Activated CD4-positive, alpha-beta T cell treated with anti-CD3 and anti-CD28 coated beads, Interleukin-2, amount 50 U/mL, for 16 hours (primary cell): ENCODE results near the gene PLXNA4.

ENCODE experiments used
- DNase-seq: peaks from one replicate; pipeline ENCODE4 v3.0.0-alpha.2; 2020

The PLXNA4 gene

DNA sequence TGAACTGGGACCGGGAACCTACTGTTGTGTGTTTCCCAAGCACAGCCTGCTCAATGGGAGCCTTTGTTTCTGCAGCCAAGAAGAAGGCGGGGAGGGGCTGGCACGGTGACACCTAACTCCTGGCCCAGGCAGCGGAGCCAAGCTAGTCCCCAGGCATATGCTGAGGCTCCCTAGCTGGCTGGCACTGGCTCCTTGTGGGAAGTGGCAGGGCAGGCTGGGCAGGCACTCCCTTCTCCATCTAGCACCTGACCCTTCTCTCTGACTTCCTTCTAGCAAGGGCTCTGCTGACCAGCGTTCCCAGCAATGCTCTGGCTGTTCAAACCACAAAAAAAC lies 325.0 kb downstream of the PLXNA4 start:
- no peak for DNase-seq

DNA sequence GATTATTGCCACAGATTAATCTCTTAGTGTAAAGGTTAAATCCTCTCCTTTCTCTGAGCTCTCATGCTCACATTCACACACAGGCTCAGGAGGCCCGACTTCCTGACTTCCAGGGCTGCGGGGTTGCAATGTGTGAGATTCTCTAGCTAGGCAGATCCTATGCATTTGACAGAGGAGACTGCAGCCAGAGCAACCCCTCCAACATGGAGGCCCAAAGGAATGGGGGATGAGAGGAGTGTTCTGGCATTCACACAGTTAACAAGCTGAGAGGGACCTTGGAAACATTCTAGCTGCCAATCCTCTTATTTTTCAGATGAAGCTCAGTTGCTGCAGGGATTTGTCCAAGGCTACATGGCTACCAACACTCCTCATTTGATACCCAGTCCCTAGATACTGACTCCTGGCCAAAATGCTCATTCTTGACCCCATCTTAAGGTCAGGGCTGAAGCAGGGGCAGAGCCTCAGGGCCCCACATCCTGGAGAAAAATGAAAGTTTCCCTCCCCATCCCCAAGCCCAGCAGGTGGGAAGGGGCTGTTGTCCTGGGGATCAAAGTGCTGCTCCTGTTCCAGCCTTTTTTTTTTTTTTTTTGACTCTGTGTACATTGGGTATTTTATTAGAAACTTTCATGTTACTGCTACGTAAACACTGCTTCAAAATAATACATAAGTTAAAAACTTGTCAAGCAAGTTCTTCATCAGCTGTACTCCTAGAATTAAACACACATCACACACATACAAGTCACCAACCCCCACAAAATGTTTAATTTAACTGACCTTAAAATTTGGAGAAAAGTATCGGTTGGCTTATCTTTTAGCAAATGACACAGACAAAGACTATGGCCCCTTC lies 325.6 kb downstream of the PLXNA4 start:
- DNase-seq, result no peak

DNA sequence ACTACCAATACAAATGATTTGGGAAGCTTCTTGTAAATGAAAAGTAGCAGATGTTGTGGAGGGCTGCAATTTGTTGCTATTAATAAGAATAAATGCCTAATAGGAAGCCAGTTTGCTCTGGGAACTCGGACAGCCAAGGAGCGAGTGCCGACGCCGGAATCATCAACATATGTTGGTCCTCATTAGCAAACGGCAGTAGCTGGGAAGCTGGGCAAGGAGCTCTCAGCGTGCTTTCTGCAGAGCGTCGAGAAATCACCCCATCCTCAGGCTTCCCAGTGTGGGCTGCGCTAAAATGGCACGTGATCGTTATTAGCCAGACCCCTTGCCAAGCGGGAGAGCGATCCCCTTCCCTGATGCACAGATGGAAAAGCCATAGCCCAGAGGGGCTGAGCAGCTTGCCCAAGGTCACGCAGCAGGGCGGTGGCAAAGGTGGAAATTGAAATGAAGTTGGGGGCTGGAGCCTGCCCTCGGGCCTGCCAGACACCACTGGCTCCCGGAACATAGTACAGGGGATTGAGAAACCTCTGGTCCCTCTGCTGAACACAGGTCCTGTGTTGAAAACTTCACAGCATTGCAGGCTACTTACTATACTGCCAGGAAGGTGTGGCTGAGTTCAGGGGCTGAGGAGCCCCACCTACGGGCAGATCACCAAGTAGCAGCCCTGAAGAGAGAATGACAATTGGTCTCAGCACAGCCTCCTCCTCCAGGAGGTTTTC lies 326.9 kb downstream of the PLXNA4 start:
- DNase-seq, result no peak

DNA sequence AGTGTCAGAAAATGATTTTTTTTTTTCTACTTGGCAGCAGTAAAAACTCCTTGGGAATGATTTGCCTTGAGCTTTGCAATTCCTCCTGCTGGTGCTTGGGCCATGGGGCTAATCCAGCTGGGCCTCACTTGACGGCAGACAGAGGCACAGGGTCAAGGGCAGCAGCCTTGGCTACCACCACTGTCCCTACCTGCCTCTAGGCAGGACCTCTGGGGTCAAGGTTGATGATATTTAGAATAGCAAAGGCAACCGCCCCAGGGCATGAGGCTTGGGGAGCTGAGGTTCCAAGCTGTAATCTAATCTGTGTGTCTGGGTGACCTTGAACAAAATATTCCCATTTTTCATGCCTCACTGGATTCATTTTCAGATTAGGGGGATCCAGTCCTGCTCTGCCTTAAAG lies 327.4 kb downstream of the PLXNA4 start:
- DNase-seq, result no peak

DNA sequence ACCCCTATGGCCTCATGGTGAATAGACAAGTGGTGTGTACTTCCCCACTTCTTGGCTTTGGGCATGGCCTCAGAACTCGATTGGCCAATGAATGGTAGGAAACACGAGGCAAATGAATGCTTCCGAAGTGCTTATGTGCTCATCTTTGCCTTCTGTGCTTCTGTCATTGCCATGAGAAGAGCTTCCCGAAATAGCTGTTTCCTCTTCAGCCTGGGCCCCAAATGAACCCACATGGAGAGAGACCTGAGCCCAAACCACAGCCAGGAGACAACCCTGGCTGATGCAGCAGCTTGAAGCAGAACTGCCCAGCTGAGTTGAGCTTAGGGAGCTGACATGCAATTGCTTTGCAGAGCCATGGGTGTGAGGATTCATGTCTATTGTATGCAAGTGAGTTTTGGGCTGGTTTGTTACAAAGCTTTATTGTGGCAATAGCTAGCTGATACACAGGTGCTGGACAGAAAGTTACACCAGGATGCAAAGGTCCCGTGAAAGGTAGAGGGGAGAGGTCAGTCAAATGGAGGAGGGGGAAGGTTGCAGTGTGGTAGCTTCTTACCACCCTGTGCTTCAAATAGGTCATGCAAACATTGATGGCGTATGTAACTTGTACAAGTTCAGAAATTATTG lies 328.2 kb downstream of the PLXNA4 start:
- no peak for DNase-seq

DNA sequence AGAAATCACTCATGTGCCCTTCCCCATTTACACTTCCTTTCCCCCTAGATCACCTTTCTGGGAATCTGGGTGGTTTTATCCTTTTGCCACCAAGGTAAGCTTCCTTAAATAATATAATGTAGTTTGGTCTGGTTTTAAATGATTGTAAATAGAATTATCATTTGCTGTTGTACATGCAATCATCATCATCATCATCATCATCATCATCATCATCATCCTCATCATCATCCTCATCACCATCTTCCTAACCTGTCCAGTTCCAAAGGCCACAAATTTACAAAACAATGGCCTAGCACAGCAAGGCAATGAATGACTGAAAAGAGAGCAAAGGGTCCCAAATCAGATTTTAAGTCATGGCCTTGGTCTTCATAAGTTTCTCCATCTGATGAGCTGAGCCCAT lies 329.7 kb downstream of the PLXNA4 start:
- DNase-seq, result no peak

DNA sequence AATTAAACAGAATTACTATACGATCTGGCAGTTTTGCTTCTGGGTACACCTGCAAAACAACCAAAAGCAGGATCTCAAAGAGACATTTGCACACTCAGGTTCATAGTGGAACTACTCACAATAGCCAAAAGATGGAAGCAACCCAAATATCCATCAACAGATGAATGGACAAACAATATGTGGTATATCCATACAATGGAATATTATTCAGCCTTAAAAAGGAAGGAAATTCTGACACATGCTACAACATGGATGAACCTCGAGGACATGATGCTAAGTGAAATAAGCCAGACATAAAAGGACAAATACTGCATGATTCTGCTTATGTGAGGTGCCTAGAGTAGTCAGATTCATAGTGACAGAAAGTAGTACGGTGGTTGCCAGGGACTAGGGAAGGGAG lies 330.7 kb downstream of the PLXNA4 start:
- no peak for DNase-seq

DNA sequence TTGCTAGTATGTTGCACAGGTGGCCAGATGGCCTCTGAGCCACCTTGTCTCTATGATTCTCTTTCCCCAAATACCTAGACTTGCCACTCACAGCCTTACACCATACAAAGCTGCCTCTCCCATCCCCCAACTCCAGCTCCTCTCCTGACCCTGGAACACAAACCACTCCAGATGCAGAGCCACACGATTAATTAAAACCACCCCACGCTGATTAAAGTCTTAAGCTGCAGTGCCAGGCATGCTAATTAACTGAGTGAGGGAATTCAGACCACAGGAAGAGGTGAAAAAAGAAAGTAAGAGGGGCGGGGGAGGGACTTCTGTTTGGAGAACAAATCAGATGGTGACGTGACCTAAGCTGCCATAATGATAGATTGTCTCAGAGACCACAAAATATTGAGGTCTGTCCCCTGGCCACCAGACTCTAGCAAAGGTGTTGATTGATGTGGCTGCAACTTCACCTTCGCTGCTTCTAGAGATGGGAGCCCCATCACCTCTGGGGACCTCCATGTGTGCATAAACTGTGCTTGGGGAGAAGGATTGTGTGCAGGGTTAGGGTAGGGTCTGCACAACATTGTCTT lies 331.3 kb downstream of the PLXNA4 start:
- DNase-seq, result no peak

DNA sequence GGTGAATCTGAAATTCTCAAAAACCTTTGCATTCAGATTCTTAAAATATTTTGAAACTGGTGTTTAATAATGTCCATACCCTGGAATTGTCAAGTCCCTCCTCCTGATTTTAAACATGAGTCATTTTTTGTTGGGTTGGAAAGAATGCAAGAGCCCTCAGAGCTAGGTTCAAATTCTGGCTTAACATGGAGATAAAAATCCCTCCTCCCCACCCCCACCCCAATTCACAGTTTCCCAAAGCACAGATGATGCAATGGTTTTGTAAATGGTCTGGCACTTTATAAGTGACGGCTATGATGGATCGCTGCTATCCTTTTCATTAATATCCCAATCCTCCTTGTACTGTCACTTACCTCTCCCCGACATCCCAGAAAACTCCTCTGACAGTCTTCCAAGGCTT lies 332.8 kb downstream of the PLXNA4 start:
- DNase-seq, result no peak

DNA sequence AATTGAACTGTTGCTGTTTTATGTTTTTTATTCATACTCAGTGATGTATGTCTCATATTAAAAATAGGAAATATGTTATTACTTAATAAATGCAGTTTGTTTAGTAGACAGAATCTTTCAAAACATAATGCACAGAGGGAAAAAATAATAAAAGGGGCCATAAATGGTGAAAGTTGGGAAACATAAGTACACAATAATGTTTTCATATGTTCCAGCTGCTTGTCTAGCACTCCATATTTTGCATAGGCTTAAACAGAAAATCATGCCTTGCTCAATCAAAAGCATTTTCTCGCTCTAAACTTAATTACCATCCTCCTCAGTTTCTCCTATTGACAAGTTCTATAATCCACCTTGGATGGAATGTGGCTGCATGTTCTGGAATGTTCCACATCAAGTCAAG lies 333.2 kb downstream of the PLXNA4 start:
- no peak for DNase-seq

DNA sequence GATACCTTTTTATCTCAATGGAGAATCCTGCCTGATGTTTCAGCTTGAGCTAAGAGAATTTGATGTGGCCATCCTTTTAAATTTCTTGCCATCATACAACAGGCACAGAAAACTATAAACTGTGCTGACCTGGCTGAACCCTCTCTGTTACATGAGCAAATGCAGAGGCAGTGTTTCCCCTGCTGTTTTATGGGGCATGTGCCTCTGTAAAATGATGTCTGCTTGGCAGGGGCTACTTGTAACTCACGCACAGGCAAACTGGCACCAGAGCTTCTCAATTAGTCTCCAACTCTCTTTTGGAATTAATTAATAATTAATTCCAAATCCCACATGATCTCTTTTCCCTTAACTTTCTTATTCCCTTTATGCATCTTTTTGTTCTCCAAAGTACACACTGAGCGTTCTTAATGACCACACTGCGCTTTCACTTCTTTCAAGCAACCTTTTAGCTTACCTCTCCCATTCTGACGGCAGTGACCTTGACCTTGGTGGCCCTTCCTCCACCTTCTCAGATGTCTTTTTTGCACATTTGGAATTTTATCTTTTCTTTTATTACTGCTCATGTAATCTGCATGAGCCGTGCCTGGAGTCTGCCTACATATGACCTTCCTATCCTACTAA lies 334.0 kb downstream of the PLXNA4 start:
- no peak for DNase-seq

DNA sequence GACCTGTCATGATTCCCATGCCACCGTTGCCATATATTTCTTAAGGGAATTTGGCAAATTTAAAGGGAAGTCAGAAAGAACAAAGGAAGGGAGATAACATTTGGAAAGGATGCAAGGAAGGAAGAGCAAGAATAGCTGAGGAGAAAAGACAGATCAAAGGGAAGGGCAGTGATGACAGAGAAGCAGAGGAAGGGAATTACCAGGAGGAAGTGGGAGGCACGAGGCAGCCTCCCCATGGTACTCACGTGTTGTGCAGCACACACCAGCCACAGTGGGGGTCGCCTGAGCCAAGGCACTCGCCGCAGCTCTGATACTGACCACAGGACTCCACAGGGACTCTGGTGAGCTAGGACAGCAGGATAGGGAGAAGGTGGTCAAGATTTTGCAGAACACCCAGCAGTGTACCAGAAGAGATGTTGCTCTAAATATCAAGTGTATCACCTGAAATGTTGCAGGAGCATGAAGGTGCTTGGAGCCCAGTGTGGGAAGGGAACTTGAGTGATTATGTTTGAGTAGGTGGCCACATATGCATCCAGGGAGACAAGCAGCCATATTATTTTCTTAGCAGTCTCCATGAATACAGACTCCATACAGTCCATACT lies 335.3 kb downstream of the PLXNA4 start:
- no peak for DNase-seq

DNA sequence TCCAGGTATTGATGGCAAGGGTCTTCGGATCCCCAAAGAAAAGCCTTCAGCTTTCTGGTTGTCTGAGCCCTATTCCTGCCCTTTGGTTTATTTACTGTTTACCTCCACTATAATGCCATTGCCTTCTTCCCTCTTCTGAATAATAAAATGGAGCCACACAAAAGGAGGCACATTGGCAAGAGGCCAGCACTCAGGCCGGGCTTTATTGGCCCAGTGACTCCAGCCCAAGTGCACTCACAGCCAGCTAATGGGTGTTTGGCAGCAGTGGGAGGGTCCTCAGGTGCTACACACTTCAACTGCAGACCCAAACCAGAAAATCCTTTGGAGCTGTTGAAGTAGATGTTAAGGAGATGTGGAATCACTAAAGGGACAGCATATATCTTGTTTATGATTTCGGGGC lies 336.0 kb downstream of the PLXNA4 start:
- no peak for DNase-seq

DNA sequence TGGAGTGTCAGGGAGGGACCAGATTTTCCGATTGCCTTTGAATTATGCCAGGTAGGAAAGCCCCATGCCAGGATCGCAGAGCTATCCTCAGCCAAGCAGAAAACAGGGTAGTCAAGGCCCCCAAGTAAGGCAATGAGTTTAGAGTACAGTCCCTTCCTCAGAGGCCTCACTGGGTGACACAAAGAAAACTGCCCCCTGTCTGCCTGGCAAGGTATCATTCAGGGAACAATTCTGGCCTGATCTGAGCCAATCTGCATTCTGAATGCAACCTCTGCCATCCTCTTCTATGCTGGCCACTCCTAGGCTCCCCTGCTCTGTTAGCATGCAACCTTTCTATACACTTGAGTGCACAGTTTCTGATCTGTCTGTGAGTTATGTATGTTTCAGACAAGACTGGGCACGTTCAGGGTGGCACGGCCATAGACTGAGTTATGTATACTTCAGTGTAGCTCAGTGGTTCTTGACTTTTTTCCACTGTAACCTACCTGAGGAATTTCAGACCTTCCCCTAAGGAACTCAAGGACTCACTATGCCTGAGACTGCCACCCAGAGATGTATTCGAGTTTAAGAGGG lies 336.8 kb downstream of the PLXNA4 start:
- no peak for DNase-seq

DNA sequence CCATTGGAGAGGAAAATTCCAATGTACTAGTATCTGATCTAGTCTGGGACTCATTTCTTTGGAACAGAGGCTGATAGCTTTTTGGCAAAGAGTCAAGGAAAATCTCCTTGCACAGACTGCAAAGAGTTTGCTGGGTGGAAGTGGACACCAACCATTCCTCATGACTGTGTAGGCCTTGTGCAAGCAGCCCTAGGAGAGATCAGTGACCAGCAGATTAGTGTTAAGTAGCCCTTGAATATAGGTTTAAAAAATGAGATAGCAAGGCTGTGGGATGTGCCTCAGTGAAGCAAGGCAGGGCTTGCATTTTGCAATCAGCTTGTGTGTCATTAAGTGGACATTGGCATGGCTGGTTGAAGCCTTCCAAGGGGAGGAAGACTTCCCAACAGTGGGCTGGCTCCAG lies 341.6 kb downstream of the PLXNA4 start:
- DNase-seq, result no peak

DNA sequence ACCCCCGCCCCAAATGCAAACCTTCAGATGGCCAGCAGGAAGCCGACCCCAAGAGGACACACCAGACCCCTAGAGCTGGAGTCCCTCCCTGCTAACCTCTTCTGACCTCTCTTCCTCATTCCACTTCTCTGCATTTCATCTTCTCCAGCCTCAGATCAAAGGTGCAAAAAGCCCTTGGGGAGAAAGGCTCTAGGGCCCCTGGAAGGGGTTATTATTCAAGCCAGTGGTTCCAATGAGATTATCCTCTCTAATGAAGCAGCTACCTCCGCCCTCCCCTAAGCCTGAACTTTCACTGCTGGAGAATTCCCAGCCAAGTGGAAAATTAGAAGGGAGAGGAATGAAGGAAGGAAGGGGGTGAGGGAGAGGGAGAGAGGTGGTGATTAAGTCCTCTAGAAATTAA lies 343.9 kb downstream of the PLXNA4 start:
- no peak for DNase-seq

DNA sequence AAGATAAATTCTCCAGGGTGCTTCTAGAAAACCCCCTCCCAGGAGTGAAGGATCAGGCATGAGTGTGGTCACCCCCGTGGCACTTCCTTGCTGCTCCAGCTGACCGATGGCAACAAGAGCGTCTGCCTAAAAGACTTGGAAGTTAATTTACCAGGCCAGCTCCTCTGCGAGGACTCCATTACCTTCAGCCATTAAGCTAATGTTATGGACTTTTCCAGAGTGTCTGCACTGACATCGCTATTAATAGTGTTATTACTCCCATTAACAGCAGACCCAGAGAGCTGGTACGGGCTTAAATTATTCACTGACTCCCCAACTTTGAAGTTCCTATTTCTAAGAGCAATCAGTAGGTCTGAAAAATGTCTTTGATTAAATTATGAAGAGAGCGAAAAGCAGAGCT lies 345.8 kb downstream of the PLXNA4 start:
- DNase-seq, result no peak

DNA sequence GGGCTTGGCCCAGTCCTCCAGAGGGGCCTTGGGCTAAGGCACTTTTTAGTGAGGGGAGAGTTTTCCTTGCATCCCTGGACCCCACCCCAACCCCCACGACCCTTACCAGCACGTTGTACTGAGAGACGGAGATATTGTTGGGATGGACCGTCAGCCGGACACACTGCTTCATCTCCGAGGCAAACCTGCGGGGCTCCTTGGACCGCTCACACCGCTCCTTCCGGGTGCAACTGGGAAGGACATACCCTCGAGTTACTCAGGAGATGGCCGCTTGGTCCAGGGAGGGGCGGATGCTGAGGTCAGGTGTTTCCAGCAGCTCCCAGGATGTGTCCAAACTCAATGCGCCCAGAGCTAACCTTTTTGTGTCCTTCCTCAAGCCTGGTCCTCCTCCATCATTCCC lies 348.0 kb downstream of the PLXNA4 start:
- no peak for DNase-seq

DNA sequence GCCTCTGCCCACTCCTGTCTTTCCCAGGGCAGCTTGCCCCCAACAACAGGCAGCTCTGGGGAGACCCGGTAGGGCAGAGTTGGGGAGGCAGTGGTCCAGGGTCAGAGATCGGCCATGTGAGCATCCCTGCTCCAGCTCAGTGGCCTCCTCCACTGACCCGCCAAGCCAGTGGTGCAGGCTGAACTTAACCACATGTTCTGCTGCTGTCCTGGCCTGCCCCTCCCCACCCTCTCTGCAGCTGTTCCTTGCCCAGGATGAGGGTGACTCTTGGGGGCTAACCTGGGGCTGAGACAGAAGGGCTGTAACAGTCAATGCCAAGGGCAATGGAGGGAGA lies 349.3 kb downstream of the PLXNA4 start:
- no peak for DNase-seq

DNA sequence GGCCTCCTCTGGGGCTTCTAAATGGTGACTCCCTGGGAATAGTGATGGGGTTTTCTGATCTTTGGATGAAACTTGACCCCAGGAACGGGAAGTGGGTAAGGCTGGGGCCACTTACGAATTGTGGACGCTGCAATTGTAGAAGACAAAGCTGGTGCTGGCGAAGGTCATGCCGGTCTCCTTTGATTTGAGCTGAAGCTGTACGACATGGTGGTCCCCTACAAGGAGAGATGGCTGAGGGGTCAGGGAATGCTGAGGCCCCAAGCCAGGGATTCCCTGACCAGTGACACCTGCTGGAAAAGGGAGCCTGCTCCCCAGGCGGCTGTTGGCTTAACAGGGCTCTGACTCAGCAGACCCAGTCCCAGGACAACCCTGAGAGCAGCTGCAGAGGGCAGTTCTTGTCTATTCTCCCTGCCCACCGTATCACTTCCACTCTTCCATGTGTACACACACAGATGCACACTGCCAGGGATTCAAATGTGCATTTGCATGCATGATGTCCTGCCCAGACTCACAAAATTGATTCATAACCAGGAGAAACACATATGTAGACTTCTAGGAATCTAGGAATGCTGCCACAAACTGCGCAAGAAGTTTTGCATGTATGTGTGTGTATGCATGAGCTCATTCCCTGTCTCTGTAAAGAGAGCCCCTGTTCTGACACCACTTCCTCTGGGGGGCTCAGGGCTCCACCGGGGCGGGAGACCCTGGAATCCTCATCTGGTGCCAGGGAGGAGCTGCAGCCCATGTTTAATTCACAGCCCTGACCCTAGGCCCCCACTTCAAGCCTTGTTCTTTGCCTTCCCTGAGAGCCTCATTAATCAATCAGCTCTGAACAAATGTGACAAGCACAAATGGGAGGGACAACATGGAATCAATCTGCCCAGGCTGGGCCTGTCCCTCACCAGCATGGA lies 350.0 kb downstream of the PLXNA4 start:
- no peak for DNase-seq

DNA sequence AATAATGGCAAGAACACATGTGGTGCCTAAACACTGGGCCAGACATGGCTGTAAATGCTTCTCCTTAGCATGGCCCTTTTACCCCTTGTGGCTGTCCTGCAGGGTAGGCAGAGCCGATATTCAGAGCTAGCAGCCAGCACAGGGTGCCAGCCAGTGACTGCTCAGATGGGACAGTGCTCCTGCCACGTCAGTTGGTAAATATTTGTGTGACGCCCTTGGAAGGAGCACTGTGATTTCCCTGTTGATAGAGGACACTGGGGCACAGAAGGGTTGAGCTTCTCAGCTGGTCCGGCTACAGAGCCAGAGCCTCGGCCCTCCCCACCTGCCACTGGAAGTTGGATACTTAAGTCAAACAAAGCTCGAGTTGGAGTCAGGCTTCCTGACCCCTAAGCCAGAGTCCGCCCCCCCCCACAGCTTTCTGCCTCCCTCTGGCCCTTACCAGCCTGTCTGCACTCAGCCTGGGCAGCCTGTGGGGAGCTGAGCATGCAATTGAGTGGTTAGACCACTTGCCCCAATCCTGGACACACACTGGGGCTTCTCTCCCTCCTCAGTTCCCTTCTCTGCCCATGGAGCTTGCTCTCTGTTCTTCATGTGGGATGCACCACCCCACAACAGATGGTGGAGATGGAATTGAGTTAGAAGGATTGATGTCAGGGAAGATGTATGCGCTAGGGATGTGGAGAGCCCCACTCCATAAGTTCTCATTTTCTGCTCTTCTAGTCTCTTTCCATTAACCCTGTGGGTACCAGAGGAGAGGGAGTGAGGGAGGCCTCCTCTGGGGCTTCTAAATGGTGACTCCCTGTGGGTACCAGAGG lies 350.8 kb downstream of the PLXNA4 start:
- no peak for DNase-seq
